A549 (cell line): ENCODE results near the gene NLRP11. TPM values are rescaled to one million over a fixed set of nuclear protein-coding genes. Genes with fewer than 3 reads are reported as not detected.

Source experiments
- ATAC-seq, 2 experiments: fragments of 200-7000 bp in 1 of 2; fragments of >200 bp in 1 of 2; cut with Nextera tagmentation in 1 of 2; cut with Tn5 transposase in 1 of 2; 3 replicates each; pipeline versions ENCODE4 v1.8.0 to v1.9.1; 2018 to 2020; ENCODE audit warnings: mild to moderate bottlenecking in 1 of 2, moderate library complexity in 1 of 2
- CTCF ChIA-PET: fragments of 300-600 bp; sonication (Branson Sonifier 250); formaldehyde crosslinking; extraction: SDS; loops from one replicate; lab custom pipeline; 2021; ENCODE audit warnings: antibody characterized with exemption, inconsistent platforms; lab: Yijun Ruan, JAX
- POLR2A ChIA-PET: fragments of 350-600 bp; formaldehyde crosslinking; extraction: SDS; loops from one replicate; lab custom pipeline; 2021; ENCODE audit warnings: antibody characterized with exemption, inconsistent platforms; lab: Yijun Ruan, JAX
- DNase-seq, 2 experiments: peaks; one replicate each; pipeline versions ENCODE4 v3.0.0 to v3.0.0-alpha.2; 2011 to 2016; ENCODE audit warnings: low read depth in 1 of 2, low spot score in 1 of 2
- FAIRE-seq: peaks from 2 replicates; lab custom pipeline; 2011; peaks lifted over from hg19 to GRCh38; lab: Jason Lieb, UNC
- H3K27ac ChIP-seq, 2 experiments: fragments of >200 bp; sonication (Bioruptor Twin); formaldehyde crosslinking; 3 replicates each; pipeline ENCODE4 v1.5.1; 2016 to 2017
- H3K4me1 ChIP-seq: fragments of >200 bp; sonication (Bioruptor Twin); formaldehyde crosslinking; 3 replicates; pipeline ENCODE4 v1.6.1; 2016
- H3K4me2 ChIP-seq: fragments of >200 bp; sonication (Bioruptor Twin); formaldehyde crosslinking; 3 replicates; pipeline ENCODE4 v1.6.1; 2016
- H3K4me3 ChIP-seq: fragments of >200 bp; sonication (Bioruptor Twin); formaldehyde crosslinking; 3 replicates; pipeline ENCODE4 v1.5.1; 2016
- H3K9me3 ChIP-seq: fragments of >200 bp; sonication (Bioruptor Twin); formaldehyde crosslinking; 3 replicates; pipeline ENCODE4 v1.6.1; 2016
- CBX2 ChIP-seq: fragments of 200-600 bp; sonication (generic); IDR thresholded peaks from 2 replicates; pipeline ENCODE4 v1.6.1; 2016; ENCODE audit warnings: low read depth, mild to moderate bottlenecking, borderline replicate concordance
- CEBPB ChIP-seq, 2 experiments: fragments of >200 bp in 1 of 2; sonication (Bioruptor Twin) in 1 of 2; formaldehyde crosslinking in 1 of 2; IDR thresholded peaks; 2 replicates each; pipeline ENCODE4 v1.6.1; 2012 to 2016
- CHD2 ChIP-seq: fragments of 150-350 bp; IDR thresholded peaks from 2 replicates; pipeline ENCODE4 v1.6.1; 2014; ENCODE audit warnings: low read length; ENCODE audit not compliant: partially characterized antibody
- EHF ChIP-seq: fragments of 250-450 bp; sonication (Bioruptor Pico); IDR thresholded peaks from 2 replicates; pipeline ENCODE4 v1.5.0; 2020; ENCODE audit warnings: mild to moderate bottlenecking
- EHMT2 ChIP-seq: fragments of 200-600 bp; sonication (generic); IDR thresholded peaks from 2 replicates; pipeline ENCODE4 v1.6.1; 2016; ENCODE audit warnings: antibody characterized with exemption, low read depth, mild to moderate bottlenecking, moderate library complexity
- FOSL2 ChIP-seq, 2 experiments: fragments of 450-650 bp in 1 of 2; fragments of >200 bp in 1 of 2; sonication (Bioruptor Twin) in 1 of 2; formaldehyde crosslinking; IDR thresholded peaks; 2 replicates each; pipeline versions ENCODE4 v1.5.0 to v1.6.1; 2016 to 2020; ENCODE audit warnings: mild to moderate bottlenecking in 1 of 2, moderate library complexity in 1 of 2
- HDAC2 ChIP-seq: fragments of 200-600 bp; sonication (generic); IDR thresholded peaks from 2 replicates; pipeline ENCODE4 v1.6.1; 2016
- HOXB5 ChIP-seq: fragments of 250-450 bp; sonication (Bioruptor Pico); IDR thresholded peaks from 2 replicates; pipeline ENCODE4 v1.5.0; 2020; ENCODE audit warnings: mild to moderate bottlenecking, moderate library complexity
- JUN ChIP-seq, 2 experiments: fragments of >200 bp; sonication (Bioruptor Twin); formaldehyde crosslinking; IDR thresholded peaks; 2 replicates in 1 of 2; 3 replicates in 1 of 2; pipeline ENCODE4 v1.6.1; 2016 to 2017
- KDM1A ChIP-seq: fragments of 200-600 bp; sonication (generic); IDR thresholded peaks from 2 replicates; pipeline ENCODE4 v1.6.1; 2016; ENCODE audit warnings: low read depth, mild to moderate bottlenecking
- KDM5A ChIP-seq: fragments of 200-600 bp; sonication (generic); IDR thresholded peaks from 2 replicates; pipeline ENCODE4 v1.6.1; 2016; ENCODE audit warnings: antibody characterized with exemption, mild to moderate bottlenecking
- MAFK ChIP-seq: fragments of 450-650 bp; IDR thresholded peaks from 2 replicates; pipeline ENCODE4 v1.6.1; 2014; ENCODE audit not compliant: partially characterized antibody
- NPAS2 ChIP-seq: fragments of 250-450 bp; sonication (Bioruptor Pico); IDR thresholded peaks from 2 replicates; pipeline ENCODE4 v1.8.0; 2022; ENCODE audit warnings: mild to moderate bottlenecking, moderate library complexity, borderline replicate concordance
- NR3C1 ChIP-seq: fragments of >200 bp; sonication (Bioruptor Twin); formaldehyde crosslinking; IDR thresholded peaks from 3 replicates; pipeline ENCODE4 v1.6.1; 2017
- POLR2AphosphoS2 ChIP-seq: conservative IDR thresholded peaks from 2 replicates; pipeline ENCODE4 v1.6.1; 2012; ENCODE audit warnings: low read length, improper control_type of control experiment, inconsistent platforms
- RCOR1 ChIP-seq: fragments of 150-350 bp; IDR thresholded peaks from 2 replicates; pipeline ENCODE4 v1.6.1; 2014; ENCODE audit warnings: antibody characterized with exemption, low read length, low read depth
- SREBF2 ChIP-seq: fragments of 450-650 bp; IDR thresholded peaks from 2 replicates; pipeline ENCODE4 v1.6.1; 2014; ENCODE audit warnings: mild to moderate bottlenecking, moderate library complexity
- ZC3H11A ChIP-seq: fragments of 450-650 bp; IDR thresholded peaks from 2 replicates; pipeline ENCODE4 v1.6.1; 2014; ENCODE audit warnings: antibody characterized with exemption, mild to moderate bottlenecking
- ZFP36 ChIP-seq: fragments of 450-650 bp; IDR thresholded peaks from 2 replicates; pipeline ENCODE4 v1.6.1; 2014; ENCODE audit warnings: borderline replicate concordance; ENCODE audit not compliant: partially characterized antibody
- WGBS: methylation state at CpG from one replicate; pipeline ENCODE4 v1.1.6; 2017; ENCODE audit errors: missing lambda C conversion rate; 5-methylcytosine and 5-hydroxymethylcytosine counted together
- polyA plus RNA-seq, 4 experiments: library from polyadenylated mRNA; depleted of rRNA in 3 of 4; stranded (reverse); fragments of >200 nt; fragmentation: RNase III in 1 of 4; extraction: RNeasy Plus Mini Kit Qiagen cat#74134 plus additional on column Dnase treatment in 1 of 4; gene quantifications; 2 replicates in 3 of 4; 3 replicates in 1 of 4; pipeline ENCODE4 v1.2.3, GENCODE V29; 2011 to 2017
- TF ChIP-seq, protein P1 (sequence below): IDR thresholded peaks from 2 replicates; pipeline ENCODE4 v1.6.1; 2012; ENCODE audit warnings: low read depth, borderline replicate concordance
- TF ChIP-seq, protein P2 (sequence below): fragments of 250-450 bp; sonication (Bioruptor Pico); IDR thresholded peaks from 2 replicates; pipeline ENCODE4 v1.5.0; 2020; ENCODE audit warnings: low read depth, mild to moderate bottlenecking, moderate library complexity
- TF ChIP-seq, protein P3 (sequence below): fragments of 200-600 bp; sonication (generic); IDR thresholded peaks from 2 replicates; pipeline ENCODE4 v1.6.1; 2016; ENCODE audit warnings: antibody characterized with exemption, mild to moderate bottlenecking, moderate library complexity
- TF ChIP-seq, protein P4 (sequence below): fragments of 150-350 bp; IDR thresholded peaks from 2 replicates; pipeline ENCODE4 v1.6.1; 2014; ENCODE audit warnings: low read depth, mild to moderate bottlenecking, low read length

Gene NLRP11
- polyA plus RNA-seq, 2 of the 4 experiments (the other 2 are of a cell fraction): 0.03 to 0.06 TPM

DNA sequence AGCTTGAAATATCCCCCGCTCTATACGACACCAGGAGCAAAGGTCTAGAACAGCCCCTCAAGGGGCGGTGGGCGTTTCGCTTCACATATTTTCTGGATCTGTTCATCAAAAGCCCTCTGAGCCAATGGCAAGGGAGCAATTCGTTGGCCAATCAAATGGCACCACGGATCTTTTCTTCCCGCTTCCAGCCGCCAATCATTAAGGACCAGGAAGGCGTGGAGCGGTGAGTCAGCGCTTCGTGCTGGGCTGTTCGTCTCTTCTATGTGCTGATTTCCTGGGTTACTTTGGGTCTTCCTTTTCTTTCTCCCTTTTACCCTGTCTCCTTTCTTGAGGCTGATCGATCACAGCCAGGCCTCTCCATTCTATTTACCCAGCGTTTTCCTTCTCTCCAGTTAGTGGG is 4.5 kb upstream of the NLRP11 start, which contains the start of gene NLRP4:
Gene NLRP4 (plus strand): TSS at position 201 of the 400 bp plus-strand sequence. CDS start 15,541 bp downstream, outside the sequence.
- TF ChIP-seq, protein P1, sequence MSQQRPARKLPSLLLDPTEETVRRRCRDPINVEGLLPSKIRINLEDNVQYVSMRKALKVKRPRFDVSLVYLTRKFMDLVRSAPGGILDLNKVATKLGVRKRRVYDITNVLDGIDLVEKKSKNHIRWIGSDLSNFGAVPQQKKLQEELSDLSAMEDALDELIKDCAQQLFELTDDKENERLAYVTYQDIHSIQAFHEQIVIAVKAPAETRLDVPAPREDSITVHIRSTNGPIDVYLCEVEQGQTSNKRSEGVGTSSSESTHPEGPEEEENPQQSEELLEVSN: no peak
- TF ChIP-seq CHD2 (no peak), EHMT2 (no peak), HDAC2 (no peak), CEBPB (IDR thresholded peaks at IDR 0.05) (no peak), ZFP36 (no peak), JUN (IDR thresholded peaks at IDR 0.05) (no peak), FOSL2 (IDR thresholded peaks at IDR 0.05) (no peak), FOSL2 (CRISPR knock-in tag; IDR thresholded peaks at IDR 0.05) (no peak)
- TF ChIP-seq, protein P2, sequence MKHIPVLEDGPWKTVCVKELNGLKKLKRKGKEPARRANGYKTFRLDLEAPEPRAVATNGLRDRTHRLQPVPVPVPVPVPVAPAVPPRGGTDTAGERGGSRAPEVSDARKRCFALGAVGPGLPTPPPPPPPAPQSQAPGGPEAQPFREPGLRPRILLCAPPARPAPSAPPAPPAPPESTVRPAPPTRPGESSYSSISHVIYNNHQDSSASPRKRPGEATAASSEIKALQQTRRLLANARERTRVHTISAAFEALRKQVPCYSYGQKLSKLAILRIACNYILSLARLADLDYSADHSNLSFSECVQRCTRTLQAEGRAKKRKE: no peak
- no peak for FAIRE-seq
- ChIA-PET POLR2A (no interaction called here), CTCF (no interaction called here)
- no peak for ATAC-seq
- Histone ChIP-seq H3K4me1 (no peaks in the 10 kb centered on the region), H3K9me3 (peaks cover 3% of the 10 kb centered on the region; the same call in 2 of the 3 replicates), H3K4me3 (no peak within 1 kb of the TSS), H3K27ac (no peak within 1 kb of the TSS), H3K4me2 (no peak within 1 kb of the TSS)
- peak in 1 of 2 experiments; percentile 19 for DNase-seq
- WGBS: 37% methylated on average over 16 of the region's 16 CpGs

DNA sequence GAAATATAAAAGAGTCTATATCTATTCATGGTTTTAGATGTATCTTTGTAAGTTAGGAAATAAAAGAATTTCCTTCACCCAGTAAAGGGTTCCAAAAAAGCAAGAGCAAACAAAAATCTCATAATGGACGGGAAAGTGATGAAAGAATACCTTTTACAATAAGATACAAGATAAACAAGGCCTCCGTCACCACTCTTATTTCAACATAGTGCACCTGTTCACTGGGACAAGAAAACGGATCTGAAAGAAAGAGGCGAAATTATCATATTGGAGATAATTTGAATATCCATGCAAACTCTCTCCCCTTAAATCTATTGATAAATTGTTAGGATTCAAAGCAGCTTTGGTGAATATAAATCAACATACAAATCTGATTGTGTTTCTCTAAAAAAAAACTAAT is 877 bp upstream of the NLRP11 start:
- POLR2A ChIA-PET: no interaction called here
- DNase-seq (no peak), ATAC-seq (no peak), FAIRE-seq (no peak)
- Histone ChIP-seq H3K4me2 (no peak overlapping the region), H3K4me1 (no peaks in the 10 kb centered on the region), H3K4me3 (no peak overlapping the region), H3K9me3 (peaks cover 3% of the 10 kb centered on the region; the same call in 2 of the 3 replicates), H3K27ac (no peak overlapping the region)
- CTCF ChIA-PET: no interaction called here
- WGBS: 2% methylated on average over 4 of the region's 4 CpGs
- TF ChIP-seq ZC3H11A (no peak), CEBPB (IDR thresholded peaks at IDR 0.05) (no peak), CBX2 (no peak), KDM1A (no peak), EHF (no peak)
- TF ChIP-seq, protein P1: no peak

DNA sequence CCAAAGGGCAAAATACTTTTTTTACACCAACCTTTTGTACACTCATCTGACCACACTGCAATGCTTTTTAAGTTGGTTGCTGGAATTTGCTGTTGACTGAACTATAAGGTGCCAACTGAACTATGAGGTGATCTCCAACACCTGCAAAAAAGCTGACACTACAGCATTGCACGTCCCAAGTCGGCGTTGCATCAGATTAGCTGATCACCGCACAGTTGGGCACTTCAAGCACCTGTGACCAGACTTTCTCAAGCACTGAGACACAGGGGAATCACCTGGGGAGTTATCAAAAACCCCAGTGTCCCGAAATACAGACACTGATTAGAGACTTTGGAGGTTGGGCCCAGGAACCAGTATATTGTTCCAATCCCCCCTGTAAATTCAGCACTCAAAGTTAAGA is 1.1 kb downstream of the NLRP11 start:
- CTCF ChIA-PET: interaction anchor here (0.6 kb wide), 1 partner anchor 35 kb away, joined by 5 read pairs; no protein-coding TSS in a partner anchor
- 7% methylated on average over 5 of the region's 5 CpGs for WGBS
- no peak for FAIRE-seq
- Histone ChIP-seq H3K4me2 (no peak overlapping the region), H3K9me3 (peaks cover 3% of the 10 kb centered on the region; the same call in 1 of the 3 replicates), H3K27ac (no peak overlapping the region), H3K4me3 (no peak overlapping the region), H3K4me1 (no peaks in the 10 kb centered on the region)
- TF ChIP-seq, protein P3, sequence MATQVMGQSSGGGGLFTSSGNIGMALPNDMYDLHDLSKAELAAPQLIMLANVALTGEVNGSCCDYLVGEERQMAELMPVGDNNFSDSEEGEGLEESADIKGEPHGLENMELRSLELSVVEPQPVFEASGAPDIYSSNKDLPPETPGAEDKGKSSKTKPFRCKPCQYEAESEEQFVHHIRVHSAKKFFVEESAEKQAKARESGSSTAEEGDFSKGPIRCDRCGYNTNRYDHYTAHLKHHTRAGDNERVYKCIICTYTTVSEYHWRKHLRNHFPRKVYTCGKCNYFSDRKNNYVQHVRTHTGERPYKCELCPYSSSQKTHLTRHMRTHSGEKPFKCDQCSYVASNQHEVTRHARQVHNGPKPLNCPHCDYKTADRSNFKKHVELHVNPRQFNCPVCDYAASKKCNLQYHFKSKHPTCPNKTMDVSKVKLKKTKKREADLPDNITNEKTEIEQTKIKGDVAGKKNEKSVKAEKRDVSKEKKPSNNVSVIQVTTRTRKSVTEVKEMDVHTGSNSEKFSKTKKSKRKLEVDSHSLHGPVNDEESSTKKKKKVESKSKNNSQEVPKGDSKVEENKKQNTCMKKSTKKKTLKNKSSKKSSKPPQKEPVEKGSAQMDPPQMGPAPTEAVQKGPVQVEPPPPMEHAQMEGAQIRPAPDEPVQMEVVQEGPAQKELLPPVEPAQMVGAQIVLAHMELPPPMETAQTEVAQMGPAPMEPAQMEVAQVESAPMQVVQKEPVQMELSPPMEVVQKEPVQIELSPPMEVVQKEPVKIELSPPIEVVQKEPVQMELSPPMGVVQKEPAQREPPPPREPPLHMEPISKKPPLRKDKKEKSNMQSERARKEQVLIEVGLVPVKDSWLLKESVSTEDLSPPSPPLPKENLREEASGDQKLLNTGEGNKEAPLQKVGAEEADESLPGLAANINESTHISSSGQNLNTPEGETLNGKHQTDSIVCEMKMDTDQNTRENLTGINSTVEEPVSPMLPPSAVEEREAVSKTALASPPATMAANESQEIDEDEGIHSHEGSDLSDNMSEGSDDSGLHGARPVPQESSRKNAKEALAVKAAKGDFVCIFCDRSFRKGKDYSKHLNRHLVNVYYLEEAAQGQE: no peak
- TF ChIP-seq KDM5A (no peak), MAFK (no peak), HOXB5 (no peak), RCOR1 (no peak), NPAS2 (no peak), CHD2 (no peak), POLR2AphosphoS2 (no peak), ZFP36 (no peak), NR3C1 (no peak), EHF (no peak), SREBF2 (no peak)
- TF ChIP-seq, protein P2: no peak
- TF ChIP-seq, protein P4, sequence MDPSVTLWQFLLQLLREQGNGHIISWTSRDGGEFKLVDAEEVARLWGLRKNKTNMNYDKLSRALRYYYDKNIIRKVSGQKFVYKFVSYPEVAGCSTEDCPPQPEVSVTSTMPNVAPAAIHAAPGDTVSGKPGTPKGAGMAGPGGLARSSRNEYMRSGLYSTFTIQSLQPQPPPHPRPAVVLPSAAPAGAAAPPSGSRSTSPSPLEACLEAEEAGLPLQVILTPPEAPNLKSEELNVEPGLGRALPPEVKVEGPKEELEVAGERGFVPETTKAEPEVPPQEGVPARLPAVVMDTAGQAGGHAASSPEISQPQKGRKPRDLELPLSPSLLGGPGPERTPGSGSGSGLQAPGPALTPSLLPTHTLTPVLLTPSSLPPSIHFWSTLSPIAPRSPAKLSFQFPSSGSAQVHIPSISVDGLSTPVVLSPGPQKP: no peak
- ATAC-seq: no peak
- POLR2A ChIA-PET: no interaction called here
- DNase-seq: no peak
